ENCODE measurements around the gene TCEAL8.
"Not testable (repeated sequence)": the region's sequence is repeated elsewhere in the genome, so short reads cannot be mapped to it uniquely, and the experiment has no call there.

Gene TCEAL8

GRCh38 chrX:103240155-103240554 lies 14.8 kb downstream of the TCEAL8 start:
- Histone ChIP-seq H3K4me3 (ENCODE audit: insufficient read length, low read depth) (no peak overlapping the region), H3K9ac (ENCODE audit: insufficient read length, low read depth) (no peak overlapping the region), H3K9me3 (ENCODE audit: insufficient read depth, low read length) (no peaks in the 10 kb centered on the region), H3K36me3 (ENCODE audit: insufficient read depth, insufficient read length, low read length) (no peaks in the 10 kb centered on the region), H3K27me3 (ENCODE audit: insufficient read depth, insufficient read length) (peaks cover 2% of the 10 kb centered on the region), H3K4me1 (ENCODE audit: insufficient read depth, insufficient read length) (no peaks in the 10 kb centered on the region)
- DNase-seq (ENCODE audit: low read depth, low spot score), result no peak
- no peak for TF ChIP-seq SUZ12 (IDR thresholded peaks at IDR 0.05; ENCODE audit: extremely low read depth, insufficient read depth, insufficient read length)
- no peak for TF ChIP-seq YY1 (IDR thresholded peaks at IDR 0.05; ENCODE audit: insufficient read depth, insufficient read length)

- Histone ChIP-seq H3K27me3 (ENCODE audit: insufficient read depth, insufficient read length) (no peaks in the 10 kb centered on the region), H3K4me3 (ENCODE audit: insufficient read length, low read depth) (no peak overlapping the region), H3K4me1 (ENCODE audit: insufficient read depth, insufficient read length) (no peaks in the 10 kb centered on the region), H3K9ac (ENCODE audit: insufficient read length, low read depth) (no peak overlapping the region), H3K9me3 (ENCODE audit: insufficient read depth, low read length) (no peaks in the 10 kb centered on the region), H3K36me3 (ENCODE audit: insufficient read depth, insufficient read length, low read length) (no peaks in the 10 kb centered on the region)
- TF ChIP-seq ZNF274 (IDR thresholded peaks at IDR 0.05; ENCODE audit: low read depth, low read length) (no peak), YY1 (IDR thresholded peaks at IDR 0.05; ENCODE audit: insufficient read depth, insufficient read length) (no peak), SUZ12 (IDR thresholded peaks at IDR 0.05; ENCODE audit: extremely low read depth, insufficient read depth, insufficient read length) (no peak)
- no peak for DNase-seq (ENCODE audit: low read depth, low spot score)
These were observed 18.7 kb downstream of the TCEAL8 start for GRCh38 chrX:103236296-103236695.

- not testable (repeated sequence) for H3K27me3 ChIP-seq (ENCODE audit: insufficient read depth, insufficient read length); H3K9ac ChIP-seq (ENCODE audit: insufficient read length, low read depth); H3K4me1 ChIP-seq (ENCODE audit: insufficient read depth, insufficient read length); H3K36me3 ChIP-seq (ENCODE audit: insufficient read depth, insufficient read length, low read length); H3K9me3 ChIP-seq (ENCODE audit: insufficient read depth, low read length); DNase-seq (ENCODE audit: low read depth, low spot score); H3K4me3 ChIP-seq (ENCODE audit: insufficient read length, low read depth)
These were observed 19.3 kb downstream of the TCEAL8 start for GRCh38 chrX:103235608-103236007.

GRCh38 chrX:103234869-103235268 lies 20.1 kb downstream of the TCEAL8 start:
- TF ChIP-seq ZNF274 (IDR thresholded peaks at IDR 0.05; ENCODE audit: low read depth, low read length) (no peak), YY1 (IDR thresholded peaks at IDR 0.05; ENCODE audit: insufficient read depth, insufficient read length) (no peak), SUZ12 (IDR thresholded peaks at IDR 0.05; ENCODE audit: extremely low read depth, insufficient read depth, insufficient read length) (no peak)
- H3K9ac ChIP-seq (ENCODE audit: insufficient read length, low read depth), result no peak overlapping the region
- no peaks in the 10 kb centered on the region for H3K27me3 ChIP-seq (ENCODE audit: insufficient read depth, insufficient read length)
- DNase-seq (ENCODE audit: low read depth, low spot score), result no peak
- no peak overlapping the region for H3K4me3 ChIP-seq (ENCODE audit: insufficient read length, low read depth)
- no peaks in the 10 kb centered on the region for H3K36me3 ChIP-seq (ENCODE audit: insufficient read depth, insufficient read length, low read length)
- no peaks in the 10 kb centered on the region for H3K4me1 ChIP-seq (ENCODE audit: insufficient read depth, insufficient read length)
- no peaks in the 10 kb centered on the region for H3K9me3 ChIP-seq (ENCODE audit: insufficient read depth, low read length)

GRCh38 chrX:103233263-103233662 lies 21.7 kb downstream of the TCEAL8 start:
- TF ChIP-seq SUZ12 (IDR thresholded peaks at IDR 0.05; ENCODE audit: extremely low read depth, insufficient read depth, insufficient read length), result no peak
- no peak for TF ChIP-seq YY1 (IDR thresholded peaks at IDR 0.05; ENCODE audit: insufficient read depth, insufficient read length)
- TF ChIP-seq ZNF274 (IDR thresholded peaks at IDR 0.05; ENCODE audit: low read depth, low read length), result no peak
- no peak for DNase-seq (ENCODE audit: low read depth, low spot score)
- H3K4me1 ChIP-seq (ENCODE audit: insufficient read depth, insufficient read length), result no peaks in the 10 kb centered on the region
- H3K9ac ChIP-seq (ENCODE audit: insufficient read length, low read depth), result no peak overlapping the region
- no peaks in the 10 kb centered on the region for H3K36me3 ChIP-seq (ENCODE audit: insufficient read depth, insufficient read length, low read length)
- H3K27me3 ChIP-seq (ENCODE audit: insufficient read depth, insufficient read length), result no peaks in the 10 kb centered on the region
- no peaks in the 10 kb centered on the region for H3K9me3 ChIP-seq (ENCODE audit: insufficient read depth, low read length)
- no peak overlapping the region for H3K4me3 ChIP-seq (ENCODE audit: insufficient read length, low read depth)

- not testable (repeated sequence) for H3K9me3 ChIP-seq (ENCODE audit: insufficient read depth, low read length); H3K36me3 ChIP-seq (ENCODE audit: insufficient read depth, insufficient read length, low read length); H3K4me1 ChIP-seq (ENCODE audit: insufficient read depth, insufficient read length); H3K9ac ChIP-seq (ENCODE audit: insufficient read length, low read depth); H3K27me3 ChIP-seq (ENCODE audit: insufficient read depth, insufficient read length); DNase-seq (ENCODE audit: low read depth, low spot score); H3K4me3 ChIP-seq (ENCODE audit: insufficient read length, low read depth)
These were observed 29.0 kb downstream of the TCEAL8 start for GRCh38 chrX:103225918-103226317.

- Histone ChIP-seq H3K4me3 (ENCODE audit: insufficient read length, low read depth) (no peak overlapping the region), H3K36me3 (ENCODE audit: insufficient read depth, insufficient read length, low read length) (peaks cover 16% of the 10 kb centered on the region), H3K9me3 (ENCODE audit: insufficient read depth, low read length) (no peaks in the 10 kb centered on the region), H3K4me1 (ENCODE audit: insufficient read depth, insufficient read length) (peaks cover 2% of the 10 kb centered on the region), H3K9ac (ENCODE audit: insufficient read length, low read depth) (no peak overlapping the region), H3K27me3 (ENCODE audit: insufficient read depth, insufficient read length) (no peaks in the 10 kb centered on the region)
- TF ChIP-seq YY1 (IDR thresholded peaks at IDR 0.05; ENCODE audit: insufficient read depth, insufficient read length) (no peak), ZNF274 (IDR thresholded peaks at IDR 0.05; ENCODE audit: low read depth, low read length) (no peak), SUZ12 (IDR thresholded peaks at IDR 0.05; ENCODE audit: extremely low read depth, insufficient read depth, insufficient read length) (no peak)
- DNase-seq (ENCODE audit: low read depth, low spot score), result no peak
These were observed 34.2 kb downstream of the TCEAL8 start for GRCh38 chrX:103220511-103221323.

Data from NT2/D1 (cell line).